ENCODE measurements around the gene CUTC.

CUTC gene

DNA sequence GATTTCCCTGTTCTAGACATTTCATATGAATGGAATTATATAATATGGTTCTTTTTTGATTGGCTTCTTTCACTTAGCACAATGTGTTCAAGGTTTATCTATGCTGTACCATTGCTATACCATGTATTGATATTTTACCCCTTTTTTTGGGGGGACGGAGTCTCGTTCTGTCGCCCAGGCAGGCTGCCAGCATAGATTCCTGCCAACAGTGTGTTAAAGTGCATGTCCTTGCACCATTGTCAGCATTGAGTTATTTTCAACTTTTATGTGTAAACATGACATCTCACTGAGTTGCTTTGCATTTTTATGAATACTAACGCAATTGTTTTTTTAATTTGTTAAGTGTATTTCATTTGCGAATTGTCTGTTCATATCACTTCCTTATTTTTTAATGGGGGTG, 55.3 kb downstream of the CUTC start:
- no peaks in the 10 kb centered on the region for H3K9me3 ChIP-seq (replicated peaks in 1 of 2; ENCODE audit: control insufficient read depth in 2 of 2, insufficient read depth in 1 of 2, low read depth in 1 of 2, low read length in 2 of 2)
- no peak overlapping the region for H2AFZ ChIP-seq (ENCODE audit: low read length)
- no peak overlapping the region for H2BK5ac ChIP-seq (ENCODE audit: low read length)
- H3K4me3 ChIP-seq (ENCODE audit: low read length in 2 of 2), result no peak overlapping the region
- H2BK120ac ChIP-seq (ENCODE audit: low read depth, low read length), result no peak overlapping the region
- no peak overlapping the region for H2BK15ac ChIP-seq (ENCODE audit: low read length)
- H3K9ac ChIP-seq (ENCODE audit: low read depth, low read length, poor library complexity), result no peak overlapping the region
- H2AK5ac ChIP-seq (ENCODE audit: low read depth, low read length), result no peak overlapping the region
- no peaks in the 10 kb centered on the region for H3K27me3 ChIP-seq (ENCODE audit: control insufficient read depth in 3 of 3, insufficient read depth in 3 of 3, low read depth in 1 of 3, low read length in 3 of 3)
- H4K8ac ChIP-seq (ENCODE audit: low read depth, low read length), result no peak overlapping the region
- no peak overlapping the region for H3K14ac ChIP-seq (ENCODE audit: low read length)
- H3K79me1 ChIP-seq (ENCODE audit: low read depth, low read length), result no peaks in the 10 kb centered on the region
- no peaks in the 10 kb centered on the region for H3K36me3 ChIP-seq (replicated peaks in 1 of 2; ENCODE audit: control insufficient read depth in 2 of 2, insufficient read depth in 2 of 2, low read length in 2 of 2)
- H3K27ac ChIP-seq (replicated peaks; ENCODE audit: low read length), result no peak overlapping the region
- H4K91ac ChIP-seq (ENCODE audit: low read depth, low read length, poor library complexity), result no peak overlapping the region
- no peak overlapping the region for H3K4me2 ChIP-seq (ENCODE audit: insufficient read depth, low read length, poor library complexity, severe bottlenecking)
- H3K18ac ChIP-seq (ENCODE audit: low read length), result no peak overlapping the region
- no CpG with 5 or more reads among the region's 5 CpGs for WGBS, 2 donors (ENCODE audit: extremely low coverage in 2 of 2, insufficient read length in 2 of 2, insufficient replicate concordance in 1 of 2)
- H3K4ac ChIP-seq (ENCODE audit: low read length), result no peak overlapping the region
- no peaks in the 10 kb centered on the region for H3K4me1 ChIP-seq (ENCODE audit: control insufficient read depth in 2 of 2, insufficient read depth in 1 of 2, low read depth in 1 of 2, low read length in 2 of 2)
- no peak overlapping the region for H2BK12ac ChIP-seq (ENCODE audit: low read length)
- H3K23ac ChIP-seq (ENCODE audit: low read depth, low read length, poor library complexity), result no peak overlapping the region
- no peak for DNase-seq (ENCODE audit: low spot score)

DNA sequence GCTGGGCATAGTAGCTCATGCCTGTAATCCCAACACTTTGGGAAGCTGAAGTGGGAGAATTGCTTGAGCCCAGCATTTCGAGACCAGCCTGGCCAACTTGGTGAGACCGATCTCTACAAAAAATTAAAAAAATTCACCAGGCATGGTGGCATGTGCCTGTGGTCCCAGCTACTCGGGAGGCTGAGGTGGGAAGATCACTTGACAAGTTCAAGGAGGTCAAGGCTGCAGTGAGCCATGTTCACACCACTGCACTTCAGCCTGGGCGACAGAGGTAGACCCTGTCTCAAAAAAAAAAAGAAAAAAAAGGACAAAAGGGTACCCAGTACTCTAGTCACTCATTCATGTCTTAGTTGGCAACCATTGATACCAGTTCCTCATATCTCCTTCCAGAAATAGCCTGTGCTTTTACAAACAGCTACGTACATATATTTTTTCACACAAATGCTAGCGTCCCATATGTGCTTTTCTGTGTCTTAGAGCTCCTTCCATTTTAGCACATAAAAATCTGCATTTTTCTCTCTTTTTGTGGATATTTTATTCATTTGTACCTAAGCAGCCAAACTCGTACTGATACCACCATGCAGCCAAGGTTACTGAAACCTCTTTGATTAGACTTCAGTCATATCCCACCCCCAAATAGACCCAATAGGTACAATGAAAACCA, 55.9 kb downstream of the CUTC start:
- Histone ChIP-seq H3K4me3 (ENCODE audit: low read length in 2 of 2) (no peak overlapping the region), H3K27me3 (ENCODE audit: control insufficient read depth in 3 of 3, insufficient read depth in 3 of 3, low read depth in 1 of 3, low read length in 3 of 3) (no peaks in the 10 kb centered on the region), H3K27ac (replicated peaks; ENCODE audit: low read length) (no peak overlapping the region), H3K18ac (ENCODE audit: low read length) (no peak overlapping the region), H2BK15ac (ENCODE audit: low read length) (no peak overlapping the region), H2AK5ac (ENCODE audit: low read depth, low read length) (no peak overlapping the region), H4K91ac (ENCODE audit: low read depth, low read length, poor library complexity) (no peak overlapping the region), H2AFZ (ENCODE audit: low read length) (no peak overlapping the region), H3K14ac (ENCODE audit: low read length) (no peak overlapping the region), H3K9ac (ENCODE audit: low read depth, low read length, poor library complexity) (no peak overlapping the region), H3K4ac (ENCODE audit: low read length) (no peak overlapping the region), H2BK5ac (ENCODE audit: low read length) (no peak overlapping the region), H2BK120ac (ENCODE audit: low read depth, low read length) (no peak overlapping the region), H3K36me3 (replicated peaks in 1 of 2; ENCODE audit: control insufficient read depth in 2 of 2, insufficient read depth in 2 of 2, low read length in 2 of 2) (no peaks in the 10 kb centered on the region), H3K4me1 (ENCODE audit: control insufficient read depth in 2 of 2, insufficient read depth in 1 of 2, low read depth in 1 of 2, low read length in 2 of 2) (no peaks in the 10 kb centered on the region), H3K4me2 (ENCODE audit: insufficient read depth, low read length, poor library complexity, severe bottlenecking) (no peak overlapping the region), H2BK12ac (ENCODE audit: low read length) (no peak overlapping the region), H4K8ac (ENCODE audit: low read depth, low read length) (no peak overlapping the region), H3K23ac (ENCODE audit: low read depth, low read length, poor library complexity) (no peak overlapping the region), H3K79me1 (ENCODE audit: low read depth, low read length) (no peaks in the 10 kb centered on the region), H3K9me3 (replicated peaks in 1 of 2; ENCODE audit: control insufficient read depth in 2 of 2, insufficient read depth in 1 of 2, low read depth in 1 of 2, low read length in 2 of 2) (no peaks in the 10 kb centered on the region)
- no CpG with 5 or more reads among the region's 7 CpGs for WGBS, 2 donors (ENCODE audit: extremely low coverage in 2 of 2, insufficient read length in 2 of 2, insufficient replicate concordance in 1 of 2)
- DNase-seq (ENCODE audit: low spot score), result no peak

DNA sequence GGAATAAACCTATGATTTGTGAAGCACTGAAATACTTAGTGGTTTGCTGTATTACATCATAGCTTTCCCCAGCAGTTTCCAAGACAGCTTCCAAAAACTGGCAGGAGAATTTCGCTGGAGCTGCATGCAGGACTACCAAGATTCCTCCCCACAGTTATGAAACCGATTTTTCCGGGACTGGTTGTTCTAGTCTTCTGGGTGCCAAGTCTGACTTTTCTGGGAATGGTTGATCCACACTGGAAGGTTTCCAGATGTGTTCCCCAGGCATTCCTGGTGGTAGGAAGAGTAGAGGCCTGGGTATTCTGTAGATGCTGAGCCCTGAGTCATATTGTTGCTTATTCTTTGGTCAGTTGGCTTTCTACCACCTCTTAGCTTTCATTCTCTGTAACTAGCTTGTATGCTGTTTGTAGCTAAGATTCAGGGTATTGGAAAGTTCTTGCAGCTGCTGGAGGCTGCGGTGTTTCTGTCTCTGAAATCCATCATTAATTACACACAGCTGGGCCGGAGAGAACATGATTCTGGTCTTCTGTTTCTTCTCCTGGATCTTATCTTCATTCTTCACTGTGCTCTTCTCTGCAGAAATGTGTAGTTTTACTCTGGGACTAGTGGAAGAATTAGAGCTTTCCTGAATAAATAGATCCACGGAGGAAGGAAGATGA, 56.7 kb downstream of the CUTC start:
- Histone ChIP-seq H3K9ac (ENCODE audit: low read depth, low read length, poor library complexity) (no peak overlapping the region), H3K4ac (ENCODE audit: low read length) (no peak overlapping the region), H3K79me1 (ENCODE audit: low read depth, low read length) (no peaks in the 10 kb centered on the region), H3K4me1 (ENCODE audit: control insufficient read depth in 2 of 2, insufficient read depth in 1 of 2, low read depth in 1 of 2, low read length in 2 of 2) (no peaks in the 10 kb centered on the region), H3K36me3 (replicated peaks in 1 of 2; ENCODE audit: control insufficient read depth in 2 of 2, insufficient read depth in 2 of 2, low read length in 2 of 2) (no peaks in the 10 kb centered on the region), H3K27me3 (ENCODE audit: control insufficient read depth in 3 of 3, insufficient read depth in 3 of 3, low read depth in 1 of 3, low read length in 3 of 3) (no peaks in the 10 kb centered on the region), H3K23ac (ENCODE audit: low read depth, low read length, poor library complexity) (no peak overlapping the region), H2AFZ (ENCODE audit: low read length) (no peak overlapping the region), H2AK5ac (ENCODE audit: low read depth, low read length) (no peak overlapping the region), H3K4me3 (ENCODE audit: low read length in 2 of 2) (no peak overlapping the region), H4K91ac (ENCODE audit: low read depth, low read length, poor library complexity) (no peak overlapping the region), H3K4me2 (ENCODE audit: insufficient read depth, low read length, poor library complexity, severe bottlenecking) (no peak overlapping the region), H2BK15ac (ENCODE audit: low read length) (no peak overlapping the region), H3K14ac (ENCODE audit: low read length) (no peak overlapping the region), H2BK5ac (ENCODE audit: low read length) (no peak overlapping the region), H3K9me3 (replicated peaks in 1 of 2; ENCODE audit: control insufficient read depth in 2 of 2, insufficient read depth in 1 of 2, low read depth in 1 of 2, low read length in 2 of 2) (no peaks in the 10 kb centered on the region), H2BK120ac (ENCODE audit: low read depth, low read length) (no peak overlapping the region), H3K18ac (ENCODE audit: low read length) (no peak overlapping the region), H2BK12ac (ENCODE audit: low read length) (no peak overlapping the region), H3K27ac (replicated peaks; ENCODE audit: low read length) (no peak overlapping the region), H4K8ac (ENCODE audit: low read depth, low read length) (no peak overlapping the region)
- WGBS, 2 donors (ENCODE audit: extremely low coverage in 2 of 2, insufficient read length in 2 of 2, insufficient replicate concordance in 1 of 2), result no CpG with 5 or more reads among the region's 6 CpGs
- no peak for DNase-seq (ENCODE audit: low spot score)

DNA sequence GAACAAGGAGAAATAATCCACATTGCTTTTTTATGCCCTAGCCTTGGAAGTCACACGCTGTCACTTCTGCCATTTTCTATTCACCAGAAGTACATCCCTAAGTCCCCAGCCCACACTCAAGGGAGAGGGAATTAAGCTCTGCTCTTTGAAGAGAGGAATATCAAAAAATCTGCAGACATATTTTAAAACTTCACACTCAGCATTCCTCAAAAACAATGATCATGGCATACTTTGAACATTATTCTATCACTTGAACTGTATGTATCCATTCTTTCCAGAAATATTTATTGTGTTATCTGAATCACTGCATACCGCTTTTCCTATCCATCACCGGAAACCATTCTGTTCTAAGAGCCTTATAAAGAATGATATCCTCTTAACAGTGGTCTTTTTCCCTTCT, 59.8 kb downstream of the CUTC start:
- H3K9me3 ChIP-seq (replicated peaks in 1 of 2; ENCODE audit: control insufficient read depth in 2 of 2, insufficient read depth in 1 of 2, low read depth in 1 of 2, low read length in 2 of 2), result no peaks in the 10 kb centered on the region
- WGBS, 2 donors (ENCODE audit: extremely low coverage in 2 of 2, insufficient read length in 2 of 2, insufficient replicate concordance in 1 of 2), result no CpG with 5 or more reads among the region's 3 CpGs

More for the DNA sequence above, 59.8 kb downstream of the CUTC start:
- Histone ChIP-seq H3K36me3 (replicated peaks in 1 of 2; ENCODE audit: control insufficient read depth in 2 of 2, insufficient read depth in 2 of 2, low read length in 2 of 2) (no peaks in the 10 kb centered on the region), H3K4me2 (ENCODE audit: insufficient read depth, low read length, poor library complexity, severe bottlenecking) (no peak overlapping the region), H2AK5ac (ENCODE audit: low read depth, low read length) (no peak overlapping the region), H3K23ac (ENCODE audit: low read depth, low read length, poor library complexity) (no peak overlapping the region), H3K27ac (replicated peaks; ENCODE audit: low read length) (no peak overlapping the region), H4K91ac (ENCODE audit: low read depth, low read length, poor library complexity) (no peak overlapping the region), H2AFZ (ENCODE audit: low read length) (no peak overlapping the region), H3K4ac (ENCODE audit: low read length) (no peak overlapping the region), H3K14ac (ENCODE audit: low read length) (no peak overlapping the region), H2BK5ac (ENCODE audit: low read length) (no peak overlapping the region), H2BK120ac (ENCODE audit: low read depth, low read length) (no peak overlapping the region), H2BK12ac (ENCODE audit: low read length) (no peak overlapping the region), H3K18ac (ENCODE audit: low read length) (no peak overlapping the region), H3K4me1 (ENCODE audit: control insufficient read depth in 2 of 2, insufficient read depth in 1 of 2, low read depth in 1 of 2, low read length in 2 of 2) (no peaks in the 10 kb centered on the region), H3K4me3 (ENCODE audit: low read length in 2 of 2) (no peak overlapping the region), H3K79me1 (ENCODE audit: low read depth, low read length) (no peaks in the 10 kb centered on the region), H3K27me3 (ENCODE audit: control insufficient read depth in 3 of 3, insufficient read depth in 3 of 3, low read depth in 1 of 3, low read length in 3 of 3) (no peaks in the 10 kb centered on the region), H3K9ac (ENCODE audit: low read depth, low read length, poor library complexity) (no peak overlapping the region), H2BK15ac (ENCODE audit: low read length) (no peak overlapping the region), H4K8ac (ENCODE audit: low read depth, low read length) (no peak overlapping the region)
- no peak for DNase-seq (ENCODE audit: low spot score)
